ENCODE results near the gene ZMYND10.

Gene ZMYND10

GRCh38 chr3:50330330-50330729 is 15.2 kb downstream of the ZMYND10 start:
- no peak for ATAC-seq
- no peak for TF ChIP-seq CSRNP3 (CRISPR knock-in tag; IDR thresholded peaks at IDR 0.05)
- no peak for TF ChIP-seq ZNF565 (CRISPR knock-in tag; conservative IDR thresholded peaks at IDR 0.05; ENCODE audit: low read depth)
- TF ChIP-seq CREB5 (CRISPR knock-in tag; IDR thresholded peaks at IDR 0.05; ENCODE audit: low read depth) = no peak
- no peak for TF ChIP-seq POU6F1 (CRISPR knock-in tag; IDR thresholded peaks at IDR 0.05; ENCODE audit: borderline replicate concordance, low read depth)
- TF ChIP-seq CSDC2 (CRISPR knock-in tag; IDR thresholded peaks at IDR 0.05) = no peak
- TF ChIP-seq TOX (CRISPR knock-in tag; IDR thresholded peaks at IDR 0.05; ENCODE audit: borderline replicate concordance) = no peak
- no peak for TF ChIP-seq ZFP3 (CRISPR knock-in tag; IDR thresholded peaks at IDR 0.05)
- no peak for TF ChIP-seq TSHZ2 (CRISPR knock-in tag; IDR thresholded peaks at IDR 0.05)
- no peak for TF ChIP-seq ZNF8 (CRISPR knock-in tag; IDR thresholded peaks at IDR 0.05)
- no peak for TF ChIP-seq ZNF70 (CRISPR knock-in tag; IDR thresholded peaks at IDR 0.05)
- TF ChIP-seq TCF4 (CRISPR knock-in tag; IDR thresholded peaks at IDR 0.05; ENCODE audit: borderline replicate concordance) = no peak
- no peak for TF ChIP-seq RARB (CRISPR knock-in tag; IDR thresholded peaks at IDR 0.05)
- TF ChIP-seq GLIS3 (CRISPR knock-in tag; IDR thresholded peaks at IDR 0.05) = no peak
- no peak for TF ChIP-seq PPARA (CRISPR knock-in tag; IDR thresholded peaks at IDR 0.05; ENCODE audit: borderline replicate concordance)
- TF ChIP-seq ISL1 (CRISPR knock-in tag; IDR thresholded peaks at IDR 0.05) = no peak
- TF ChIP-seq ZFP30 (CRISPR knock-in tag; IDR thresholded peaks at IDR 0.05) = no peak
- no peak for TF ChIP-seq BACH2 (CRISPR knock-in tag; IDR thresholded peaks at IDR 0.05; ENCODE audit: borderline replicate concordance)

GRCh38 chr3:50327943-50328691 is 17.4 kb downstream of the ZMYND10 start, which contains the start of gene TUSC2:
TUSC2 (minus strand) TSS chr3:50328223; CDS start chr3:50328099, 124 bp downstream.
- ATAC-seq = peak; percentile 93
- TF ChIP-seq TCF4 (CRISPR knock-in tag; IDR thresholded peaks at IDR 0.05; ENCODE audit: borderline replicate concordance) (0 out of 2 replicates have a peak, but pooled peaks have one; percentile 38), CSRNP3 (CRISPR knock-in tag; IDR thresholded peaks at IDR 0.05) (no peak)

GRCh38 chr3:50327129-50327528 is 18.4 kb downstream of the ZMYND10 start:
- no peak for ATAC-seq
- TF ChIP-seq ESRRG (CRISPR knock-in tag; IDR thresholded peaks at IDR 0.05) (no peak), TCF4 (CRISPR knock-in tag; IDR thresholded peaks at IDR 0.05; ENCODE audit: borderline replicate concordance) (no peak), BACH2 (CRISPR knock-in tag; IDR thresholded peaks at IDR 0.05; ENCODE audit: borderline replicate concordance) (no peak), PPARA (CRISPR knock-in tag; IDR thresholded peaks at IDR 0.05; ENCODE audit: borderline replicate concordance) (no peak), ZNF8 (CRISPR knock-in tag; IDR thresholded peaks at IDR 0.05) (no peak), ZNF70 (CRISPR knock-in tag; IDR thresholded peaks at IDR 0.05) (no peak), ZFP30 (CRISPR knock-in tag; IDR thresholded peaks at IDR 0.05) (no peak), ZFP3 (CRISPR knock-in tag; IDR thresholded peaks at IDR 0.05) (no peak), ZNF565 (CRISPR knock-in tag; conservative IDR thresholded peaks at IDR 0.05; ENCODE audit: low read depth) (no peak), CREB5 (CRISPR knock-in tag; IDR thresholded peaks at IDR 0.05; ENCODE audit: low read depth) (no peak)
